Activated gamma-delta T cell treated with anti-CD3 and anti-CD28 coated beads, Interleukin-2, amount 50 U/mL, for 16 hours (primary cell): ENCODE data around the gene OR6S1.
A peak's percentile ranks its signal among the peaks of the same experiment; 100 is the strongest.
"Not testable (repeated sequence)": the region's sequence is repeated elsewhere in the genome, so short reads cannot be mapped to it uniquely, and the experiment has no call there.

Experiments used
- DNase-seq: peaks from one replicate; pipeline ENCODE4 v3.0.0-alpha.2; 2020; ENCODE audit warnings: low read depth

Gene OR6S1

GRCh38 chr14:20668969-20669368 is 27.5 kb upstream of the OR6S1 start:
- DNase-seq = no peak

GRCh38 chr14:20667957-20668356 is 26.5 kb upstream of the OR6S1 start:
- DNase-seq = no peak

GRCh38 chr14:20666400-20666961 is 25.0 kb upstream of the OR6S1 start:
- DNase-seq = not testable (repeated sequence)

- DNase-seq = peak; percentile 45
These were observed 21.7 kb upstream of the OR6S1 start for GRCh38 chr14:20662968-20663732.

- no peak for DNase-seq
These were observed 19.7 kb upstream of the OR6S1 start for GRCh38 chr14:20661197-20661596.

- DNase-seq = no peak
These were observed 18.4 kb upstream of the OR6S1 start for GRCh38 chr14:20659813-20660395.

- no peak for DNase-seq
These were observed 17.8 kb upstream of the OR6S1 start for GRCh38 chr14:20659336-20659735.

GRCh38 chr14:20658246-20658645 is 16.8 kb upstream of the OR6S1 start:
- DNase-seq = no peak

GRCh38 chr14:20657216-20658211 is 16.0 kb upstream of the OR6S1 start:
- DNase-seq = no peak

GRCh38 chr14:20656274-20656673 is 14.8 kb upstream of the OR6S1 start:
- no peak for DNase-seq

GRCh38 chr14:20655851-20656250 is 14.4 kb upstream of the OR6S1 start:
- DNase-seq = no peak

GRCh38 chr14:20652996-20653975 is 11.8 kb upstream of the OR6S1 start:
- DNase-seq = no peak

GRCh38 chr14:20645481-20645880 is 4.0 kb upstream of the OR6S1 start:
- DNase-seq = no peak

- DNase-seq = no peak
These were observed 3.0 kb upstream of the OR6S1 start for GRCh38 chr14:20644520-20644919.

- DNase-seq = not testable (repeated sequence)
These were observed 1.3 kb upstream of the OR6S1 start for GRCh38 chr14:20642755-20643154.

GRCh38 chr14:20642182-20642581 is 691 bp upstream of the OR6S1 start:
- DNase-seq = no peak

GRCh38 chr14:20632831-20633691 is 8.4 kb downstream of the OR6S1 start:
- peak; percentile 41 for DNase-seq

GRCh38 chr14:20632448-20632830 is 9.1 kb downstream of the OR6S1 start:
- no peak for DNase-seq

- no peak for DNase-seq
These were observed 9.6 kb downstream of the OR6S1 start for GRCh38 chr14:20631880-20632389.
